NCI-H187 (cell line): ENCODE results near the gene RBP2.

Experiments
- DNase-seq, 2 experiments: peaks; one replicate each; lab custom pipeline; 2025; lab: John Stamatoyannopoulos, UW

Gene RBP2

GRCh38 chr3:139481116-139481515 is 4.8 kb upstream of the RBP2 start:
- no peak for DNase-seq

DNA sequence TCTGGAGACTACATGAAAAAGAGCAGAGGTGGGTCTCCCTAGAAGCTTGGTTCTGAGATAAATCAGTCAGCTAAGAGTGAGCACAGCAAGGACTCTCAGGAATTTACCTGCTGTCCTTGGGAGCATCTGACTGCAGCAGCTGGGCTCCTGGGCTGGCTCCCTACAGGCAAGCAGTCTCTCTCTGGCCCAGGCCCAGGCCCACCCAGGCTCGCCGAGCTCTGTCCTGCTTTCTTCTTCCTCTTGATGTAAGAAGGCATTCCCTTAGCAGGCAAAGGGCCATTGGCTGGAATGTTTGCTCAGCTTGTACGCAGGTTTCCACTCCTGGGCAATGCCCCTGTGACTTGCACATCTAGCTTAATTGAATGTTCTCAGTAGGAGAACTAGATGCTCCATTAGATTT is 4.3 kb upstream of the RBP2 start:
- DNase-seq = no peak

GRCh38 chr3:139477710-139478640 is 1.7 kb upstream of the RBP2 start:
- DNase-seq = no peak

DNA sequence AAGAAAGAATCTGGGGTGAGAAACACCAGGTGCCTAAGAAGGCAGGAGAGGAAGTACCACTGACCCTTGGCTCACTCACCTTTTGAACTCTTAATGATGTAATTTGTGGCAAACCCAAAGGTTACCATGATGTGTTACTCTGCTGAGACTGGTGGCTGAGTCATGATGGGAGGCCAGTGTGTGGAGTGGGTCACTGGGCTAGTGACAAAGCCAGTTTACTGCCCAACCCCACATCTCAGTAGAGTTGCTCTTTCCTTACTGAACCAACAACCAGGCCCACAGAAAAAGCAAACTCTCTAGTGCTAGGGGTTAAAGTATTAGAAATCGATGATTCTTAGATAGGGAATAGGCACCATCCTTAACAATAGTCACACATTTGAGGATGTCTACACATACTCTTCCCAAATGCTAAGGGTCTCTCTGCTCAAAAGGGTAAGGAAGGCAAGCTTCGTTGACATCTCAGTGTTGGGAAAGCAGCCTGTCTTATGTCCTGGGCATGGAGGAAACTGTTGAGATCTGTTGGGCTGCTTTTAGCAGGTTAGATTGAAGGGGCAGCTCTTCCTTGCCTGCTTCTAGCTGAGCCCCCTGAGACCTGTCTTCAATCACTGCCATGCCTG is 3.1 kb downstream of the RBP2 start:
- DNase-seq = no peak

DNA sequence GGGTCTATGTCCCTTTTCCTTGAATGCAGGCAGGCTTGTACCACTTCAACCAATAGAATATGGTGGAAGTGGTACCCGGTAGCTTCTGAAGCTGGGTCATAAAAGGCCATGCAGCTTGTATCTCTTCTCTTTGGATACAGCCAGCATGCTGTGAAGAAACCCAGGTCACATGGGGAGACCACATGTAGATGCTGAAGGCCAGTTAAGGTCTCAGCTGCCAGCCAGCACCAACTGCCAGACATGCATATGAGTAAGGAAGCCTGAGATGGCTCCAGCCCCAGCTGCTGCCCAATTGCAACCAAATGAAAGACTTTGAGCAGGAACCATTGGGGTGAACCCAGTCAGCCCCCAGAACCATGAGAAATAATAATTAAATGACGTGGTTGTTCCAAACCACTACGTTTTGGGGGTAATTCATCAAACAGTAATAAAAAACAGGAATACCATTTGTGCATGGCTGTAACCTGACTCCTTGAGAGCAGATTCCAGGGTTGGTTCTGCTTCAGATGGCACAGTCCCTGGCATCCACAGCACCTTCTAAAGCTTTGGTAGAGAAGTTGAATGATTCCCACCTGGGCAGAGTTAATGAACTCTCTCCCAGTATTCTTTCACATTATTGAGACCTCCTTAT is 3.8 kb downstream of the RBP2 start:
- no peak for DNase-seq

- DNase-seq = no peak
These were observed 6.1 kb downstream of the RBP2 start for GRCh38 chr3:139470199-139470598.

DNA sequence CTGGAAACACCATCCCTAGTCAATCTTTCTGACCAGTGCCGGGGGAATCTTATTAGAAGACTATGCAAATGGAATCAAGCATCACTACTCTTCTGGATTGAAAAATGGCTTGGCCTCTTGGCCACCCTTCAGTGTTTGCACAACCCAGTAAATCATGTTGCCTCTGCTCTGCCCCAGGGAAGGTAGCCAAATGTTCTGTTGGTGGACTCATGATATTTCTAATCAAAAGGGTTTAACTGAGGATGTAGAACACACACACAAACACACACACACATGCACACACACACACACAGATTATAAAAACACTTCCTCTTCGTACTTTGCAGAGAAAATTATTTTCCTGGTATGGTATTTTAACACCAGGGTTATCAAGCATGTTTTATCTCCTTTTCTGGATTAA is 7.9 kb downstream of the RBP2 start:
- DNase-seq = peak in 1 of 2 experiments; percentile 62

GRCh38 chr3:139466360-139466759 is 10.0 kb downstream of the RBP2 start:
- no peak for DNase-seq

DNA sequence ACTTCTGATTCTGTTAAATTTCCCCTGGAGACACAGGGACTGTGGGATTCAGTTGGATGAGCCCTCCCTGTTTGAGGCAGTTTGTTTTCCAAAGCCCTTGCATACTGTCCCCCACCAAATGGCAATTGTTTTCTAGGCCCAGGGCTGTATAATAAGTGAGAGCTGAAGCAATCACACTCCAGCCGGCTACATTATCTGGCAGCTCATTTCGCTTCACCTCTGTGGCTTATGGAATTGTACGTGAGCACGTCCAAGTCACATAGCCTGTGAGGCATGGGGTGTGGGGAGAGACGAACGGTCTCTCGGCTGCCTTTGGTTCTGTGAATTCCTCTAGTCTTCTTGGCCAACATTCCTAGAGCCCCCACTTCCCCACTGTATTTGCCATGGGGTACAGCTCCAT is 10.7 kb downstream of the RBP2 start:
- no peak for DNase-seq

GRCh38 chr3:139463466-139463865 is 12.8 kb downstream of the RBP2 start:
- DNase-seq = no peak

DNA sequence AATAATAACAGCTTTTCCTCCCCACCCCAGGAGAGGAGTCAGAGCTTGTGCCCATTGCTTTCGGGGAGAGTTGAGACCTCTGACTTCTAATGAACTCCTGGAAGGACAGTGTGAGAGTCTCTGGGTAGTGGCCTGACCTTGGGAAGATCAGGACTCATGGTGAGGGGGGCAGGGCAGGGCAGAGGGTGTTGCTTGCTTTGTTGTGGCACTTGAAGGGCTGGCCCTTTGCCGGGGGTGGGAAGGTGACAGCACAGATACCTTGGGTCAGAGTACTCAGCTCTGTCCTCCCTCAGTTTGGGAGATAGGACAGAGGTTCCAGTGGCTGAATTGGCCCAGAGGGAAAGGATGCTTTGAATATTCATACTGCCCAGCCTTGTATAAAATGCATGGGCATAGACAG is 15.8 kb downstream of the RBP2 start:
- DNase-seq = no peak

- DNase-seq = no peak
These were observed 16.2 kb downstream of the RBP2 start for GRCh38 chr3:139460076-139460475.

GRCh38 chr3:139458348-139458747 is 18.0 kb downstream of the RBP2 start:
- DNase-seq = no peak

DNA sequence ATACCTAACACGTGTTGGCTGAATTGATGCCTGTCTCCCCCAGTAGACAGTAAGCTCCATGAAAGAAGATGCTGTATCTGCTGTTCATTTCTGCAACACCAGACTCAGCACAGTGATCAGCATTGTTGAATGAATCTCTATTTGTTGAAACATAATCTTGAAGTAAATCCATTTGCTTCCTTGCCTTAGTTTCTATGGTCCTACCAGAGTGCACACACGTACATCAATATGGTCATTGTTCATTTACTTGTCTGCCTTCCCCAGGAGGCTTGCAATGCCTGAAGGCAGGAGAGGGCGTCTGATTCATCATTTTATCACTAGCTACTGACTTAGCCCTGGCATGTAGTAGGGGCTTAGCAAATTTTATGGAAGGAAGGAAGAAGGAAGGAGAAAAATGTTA is 19.2 kb downstream of the RBP2 start:
- DNase-seq = no peak

GRCh38 chr3:139456386-139456785 is 19.9 kb downstream of the RBP2 start:
- no peak for DNase-seq

DNA sequence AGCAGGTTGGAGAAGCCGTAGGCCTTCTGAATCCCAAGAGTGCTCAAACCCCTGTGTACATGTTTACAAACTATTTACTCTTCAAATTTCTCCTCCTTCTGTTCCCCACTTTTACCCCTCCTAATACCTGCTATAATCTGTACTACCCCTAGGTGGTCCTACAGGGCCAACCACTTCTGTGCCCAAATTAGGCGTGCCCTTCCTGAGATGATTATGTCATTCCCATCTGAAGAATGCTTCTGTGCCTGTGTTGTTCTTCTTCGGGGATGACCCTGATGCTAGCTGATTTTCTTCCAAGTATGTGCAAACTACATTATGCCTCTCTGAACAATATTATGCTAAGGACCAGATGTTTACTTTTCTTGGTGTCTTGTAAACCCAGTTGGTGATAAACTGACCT is 20.5 kb downstream of the RBP2 start:
- DNase-seq = no peak

DNA sequence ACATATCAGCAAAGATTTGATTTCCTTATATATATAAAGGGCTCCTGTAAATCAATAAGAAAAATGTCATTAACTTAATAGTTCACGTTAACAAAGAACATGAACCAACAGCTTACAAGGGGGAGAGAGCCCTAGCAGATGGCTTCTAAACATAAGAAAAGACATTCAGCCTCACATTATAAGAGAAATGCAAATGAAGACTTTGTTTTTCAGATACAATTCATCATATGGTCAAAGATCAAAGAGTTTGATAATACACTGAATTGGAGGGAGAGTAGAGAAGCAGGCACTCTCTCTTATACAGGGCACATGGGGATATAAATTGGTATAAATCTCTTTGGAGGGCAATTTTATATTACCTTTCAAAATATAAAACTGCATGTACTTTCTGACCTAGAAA is 21.1 kb downstream of the RBP2 start:
- no peak for DNase-seq

- DNase-seq = no peak
These were observed 22.0 kb downstream of the RBP2 start for GRCh38 chr3:139454346-139454745.

DNA sequence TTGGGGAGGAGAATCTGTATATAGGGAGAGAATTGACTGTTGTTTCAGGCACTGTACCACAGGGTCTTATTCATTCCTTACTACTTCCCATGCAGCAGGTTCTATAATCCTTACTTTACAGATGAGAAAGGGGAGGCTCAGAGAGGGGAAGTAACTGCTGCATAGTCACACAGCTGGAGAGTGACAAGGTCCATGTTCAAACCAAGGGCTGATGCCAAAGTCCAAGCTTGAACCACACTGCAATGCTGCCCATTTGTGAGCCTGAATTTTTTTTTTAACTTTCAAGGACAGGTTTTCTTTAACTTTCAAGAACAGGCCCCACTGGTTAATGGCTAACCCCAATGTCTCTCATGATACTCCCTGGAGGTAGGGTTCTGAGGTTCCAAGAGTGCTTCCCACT is 26.2 kb downstream of the RBP2 start:
- no peak for DNase-seq

DNA sequence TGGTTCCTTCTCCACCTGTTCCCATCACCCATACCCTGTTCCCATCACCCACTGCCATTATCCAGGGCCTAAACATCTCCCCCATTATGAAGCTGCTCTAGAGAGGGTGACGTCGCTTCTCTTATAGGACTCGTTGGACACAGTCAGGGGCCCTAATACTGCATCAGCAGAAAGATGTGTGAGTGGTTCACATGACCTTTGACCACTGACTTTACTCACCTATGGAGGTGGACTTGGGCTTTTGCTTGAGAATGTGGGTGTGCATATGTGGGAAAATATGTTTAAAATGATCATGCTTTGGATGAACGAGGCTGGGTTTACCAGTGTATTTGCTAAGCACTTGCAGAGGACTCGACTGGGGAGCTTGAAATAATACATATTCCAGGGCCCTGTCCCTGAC is 26.8 kb downstream of the RBP2 start:
- no peak for DNase-seq

DNA sequence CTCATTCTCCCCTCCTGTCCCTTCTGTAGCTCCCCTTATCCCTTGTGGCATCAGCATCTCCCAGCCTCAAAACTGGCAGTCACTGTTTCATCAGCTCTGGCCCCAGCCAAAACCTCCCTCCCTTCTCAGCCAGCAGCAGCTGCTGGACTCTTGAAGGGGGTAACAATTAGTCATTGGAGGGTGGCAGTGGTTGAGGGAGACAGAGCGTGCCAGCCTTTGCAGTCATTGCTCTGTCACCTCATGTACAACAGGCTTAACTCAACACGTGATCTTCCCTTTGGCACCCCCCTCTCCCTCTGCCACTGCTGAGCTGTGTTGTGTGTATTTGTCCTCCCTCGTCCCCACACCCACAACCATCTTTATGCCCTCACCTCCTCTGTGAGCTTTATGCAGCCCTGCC is 28.2 kb downstream of the RBP2 start:
- no peak for DNase-seq

DNA sequence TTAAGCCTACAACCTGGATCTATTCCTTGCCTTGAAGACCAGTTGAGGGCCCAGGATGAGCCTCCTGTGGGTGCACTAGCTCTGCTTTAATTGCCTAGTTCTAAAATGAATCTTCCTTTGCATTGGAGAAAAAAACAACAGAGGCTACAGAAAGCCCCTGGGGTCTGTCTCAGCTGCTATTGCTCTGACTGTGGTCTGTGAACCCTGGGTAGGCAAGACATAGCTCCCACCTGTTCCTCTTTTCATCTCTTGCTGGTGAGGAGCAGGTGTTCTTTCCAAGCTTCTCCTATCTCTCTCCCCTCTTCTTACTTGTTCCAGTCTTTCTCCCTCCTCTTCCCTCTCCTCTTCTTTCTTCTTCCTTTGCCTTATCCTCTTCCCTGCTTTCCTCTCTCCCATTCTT is 28.8 kb downstream of the RBP2 start:
- no peak for DNase-seq

DNA sequence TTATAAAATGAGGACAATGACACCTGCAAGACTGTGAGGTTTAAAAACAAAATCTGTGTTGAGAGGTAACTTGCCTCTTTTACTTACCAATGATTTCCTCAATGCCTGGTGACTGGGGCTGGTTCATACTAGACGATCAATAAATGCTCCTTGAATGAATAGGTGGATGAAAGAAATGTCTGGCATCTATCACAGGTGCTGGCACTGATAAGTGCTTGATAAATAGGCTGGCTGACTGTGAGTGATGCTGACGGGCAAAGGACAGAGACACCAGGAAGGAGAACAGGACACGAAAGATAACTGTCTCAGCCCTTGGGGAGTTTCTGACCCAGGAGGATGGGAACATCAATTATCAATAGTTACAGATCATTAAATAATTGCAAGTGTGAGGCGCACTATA is 31.9 kb downstream of the RBP2 start:
- DNase-seq = no peak
